Osteoblast (primary cell): ENCODE results near the gene ARID3C. TPM values are rescaled to one million over a fixed set of nuclear protein-coding genes. Genes with fewer than 3 reads are reported as not detected.

Experiments used
- DNase-seq: peaks from one replicate; pipeline ENCODE4 v3.0.0; 2011; ENCODE audit warnings: low spot score, mixed read lengths; ENCODE audit not compliant: insufficient read length; ENCODE audit errors: missing footprints
- H2AFZ ChIP-seq: 2 replicates; pipeline ENCODE4 v1.6.0; 2011; ENCODE audit warnings: mild to moderate bottlenecking, low read length
- H3K27ac ChIP-seq: 2 replicates; pipeline ENCODE4 v1.5.1; 2011; ENCODE audit warnings: mild to moderate bottlenecking, low read depth, low read length, moderate library complexity
- H3K27me3 ChIP-seq: 2 replicates; pipeline ENCODE4 v1.6.0; 2012; ENCODE audit warnings: mild to moderate bottlenecking, control low read depth, inconsistent platforms, low read length, moderate library complexity; ENCODE audit not compliant: insufficient read depth
- H3K36me3 ChIP-seq: 2 replicates; pipeline ENCODE4 v1.5.1; 2011; ENCODE audit warnings: mild to moderate bottlenecking, low read length, control low read depth, moderate library complexity; ENCODE audit not compliant: insufficient read depth
- H3K4me1 ChIP-seq: 2 replicates; pipeline ENCODE4 v1.5.1; 2011; ENCODE audit warnings: mild to moderate bottlenecking, low read length, control low read depth, moderate library complexity; ENCODE audit not compliant: insufficient read depth
- H3K4me2 ChIP-seq: 2 replicates; pipeline ENCODE4 v1.6.0; 2011; ENCODE audit warnings: mild to moderate bottlenecking, low read length; ENCODE audit not compliant: insufficient read depth
- H3K4me3 ChIP-seq: fragments of 200-600 bp; sonication (generic); 3 replicates; pipeline ENCODE4 v1.5.1; 2012; ENCODE audit warnings: mild to moderate bottlenecking, low read length, inconsistent platforms; ENCODE audit not compliant: insufficient read depth
- H3K79me2 ChIP-seq: 2 replicates; pipeline ENCODE4 v1.6.0; 2012; ENCODE audit warnings: mild to moderate bottlenecking, low read length, control low read depth, inconsistent platforms; ENCODE audit not compliant: insufficient read depth
- H3K9me3 ChIP-seq: 2 replicates; pipeline ENCODE4 v1.5.1; 2011; ENCODE audit warnings: low read depth, low read length, control low read depth
- H4K20me1 ChIP-seq: 2 replicates; pipeline ENCODE4 v1.6.0; 2012; ENCODE audit warnings: mild to moderate bottlenecking, low read length, control low read depth; ENCODE audit not compliant: insufficient read depth
- total RNA-seq: library from RNA; depleted of rRNA; stranded (reverse); fragments of >200 nt; gene quantifications from 2 replicates; pipeline ENCODE4 v1.2.3, GENCODE V29; 2012
- TF ChIP-seq, protein P1 (sequence below): IDR thresholded peaks from 2 replicates; pipeline ENCODE4 v1.5.1; 2011; ENCODE audit warnings: mild to moderate bottlenecking, low read depth, low read length, moderate library complexity; ENCODE audit errors: extremely low read depth

Gene ARID3C
- total RNA-seq, 1 donor = under 0.01 TPM

DNA sequence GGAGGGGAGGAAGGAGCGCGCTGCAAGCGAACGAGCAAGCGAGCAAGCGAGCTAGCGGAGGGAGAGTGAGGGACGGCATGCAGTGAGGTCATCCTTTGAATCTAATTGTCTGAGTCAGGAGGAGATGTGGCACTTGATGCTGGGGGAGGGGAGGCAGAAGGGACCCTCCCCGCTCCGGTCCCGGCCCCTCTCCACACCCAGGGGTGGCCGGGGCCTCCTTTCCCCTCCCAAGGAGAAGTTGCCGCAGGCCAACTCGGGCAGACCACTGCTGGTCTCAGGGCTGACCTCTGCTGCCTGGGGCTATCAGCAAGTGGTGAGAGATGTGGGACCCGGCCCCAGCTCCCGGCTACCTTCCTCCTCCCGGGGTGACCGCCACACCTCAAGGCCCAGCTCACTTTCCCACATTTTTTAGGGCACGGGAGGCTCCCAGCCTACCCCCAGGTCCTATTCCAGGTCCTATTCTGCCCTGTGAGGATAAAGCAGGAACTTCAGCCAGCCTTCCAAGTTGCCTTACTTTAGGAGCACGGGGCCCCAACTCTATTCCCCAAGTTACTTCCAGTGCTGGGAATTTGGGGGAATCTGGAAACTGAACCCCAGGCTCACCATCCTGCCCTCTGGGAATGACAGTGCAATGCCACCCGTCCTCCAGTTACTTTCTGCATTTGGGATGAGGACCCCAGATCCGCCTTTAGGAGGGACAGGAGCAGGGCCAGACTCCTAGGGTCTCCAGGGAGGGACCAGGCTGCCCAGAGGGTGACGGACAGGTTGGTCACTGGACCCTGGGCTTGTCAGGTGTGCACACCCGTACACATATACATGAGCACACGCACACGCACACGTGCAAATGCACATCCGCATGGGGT is 50.4 kb downstream of the ARID3C start:
- H3K79me2 ChIP-seq = no peaks in the 10 kb centered on the region
- peak; percentile 98 for DNase-seq
- H3K4me2 ChIP-seq = peak overlapping the region; percentile 43
- no peak overlapping the region for H3K27ac ChIP-seq
- no peaks in the 10 kb centered on the region for H4K20me1 ChIP-seq
- peak overlapping the region; percentile 45 for H3K4me3 ChIP-seq
- no peak overlapping the region for H2AFZ ChIP-seq
- TF ChIP-seq, protein P1, sequence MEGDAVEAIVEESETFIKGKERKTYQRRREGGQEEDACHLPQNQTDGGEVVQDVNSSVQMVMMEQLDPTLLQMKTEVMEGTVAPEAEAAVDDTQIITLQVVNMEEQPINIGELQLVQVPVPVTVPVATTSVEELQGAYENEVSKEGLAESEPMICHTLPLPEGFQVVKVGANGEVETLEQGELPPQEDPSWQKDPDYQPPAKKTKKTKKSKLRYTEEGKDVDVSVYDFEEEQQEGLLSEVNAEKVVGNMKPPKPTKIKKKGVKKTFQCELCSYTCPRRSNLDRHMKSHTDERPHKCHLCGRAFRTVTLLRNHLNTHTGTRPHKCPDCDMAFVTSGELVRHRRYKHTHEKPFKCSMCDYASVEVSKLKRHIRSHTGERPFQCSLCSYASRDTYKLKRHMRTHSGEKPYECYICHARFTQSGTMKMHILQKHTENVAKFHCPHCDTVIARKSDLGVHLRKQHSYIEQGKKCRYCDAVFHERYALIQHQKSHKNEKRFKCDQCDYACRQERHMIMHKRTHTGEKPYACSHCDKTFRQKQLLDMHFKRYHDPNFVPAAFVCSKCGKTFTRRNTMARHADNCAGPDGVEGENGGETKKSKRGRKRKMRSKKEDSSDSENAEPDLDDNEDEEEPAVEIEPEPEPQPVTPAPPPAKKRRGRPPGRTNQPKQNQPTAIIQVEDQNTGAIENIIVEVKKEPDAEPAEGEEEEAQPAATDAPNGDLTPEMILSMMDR = no peak
- H3K27me3 ChIP-seq = peaks cover 56% of the 10 kb centered on the region
- no peaks in the 10 kb centered on the region for H3K4me1 ChIP-seq
- no peaks in the 10 kb centered on the region for H3K9me3 ChIP-seq
- no peaks in the 10 kb centered on the region for H3K36me3 ChIP-seq

DNA sequence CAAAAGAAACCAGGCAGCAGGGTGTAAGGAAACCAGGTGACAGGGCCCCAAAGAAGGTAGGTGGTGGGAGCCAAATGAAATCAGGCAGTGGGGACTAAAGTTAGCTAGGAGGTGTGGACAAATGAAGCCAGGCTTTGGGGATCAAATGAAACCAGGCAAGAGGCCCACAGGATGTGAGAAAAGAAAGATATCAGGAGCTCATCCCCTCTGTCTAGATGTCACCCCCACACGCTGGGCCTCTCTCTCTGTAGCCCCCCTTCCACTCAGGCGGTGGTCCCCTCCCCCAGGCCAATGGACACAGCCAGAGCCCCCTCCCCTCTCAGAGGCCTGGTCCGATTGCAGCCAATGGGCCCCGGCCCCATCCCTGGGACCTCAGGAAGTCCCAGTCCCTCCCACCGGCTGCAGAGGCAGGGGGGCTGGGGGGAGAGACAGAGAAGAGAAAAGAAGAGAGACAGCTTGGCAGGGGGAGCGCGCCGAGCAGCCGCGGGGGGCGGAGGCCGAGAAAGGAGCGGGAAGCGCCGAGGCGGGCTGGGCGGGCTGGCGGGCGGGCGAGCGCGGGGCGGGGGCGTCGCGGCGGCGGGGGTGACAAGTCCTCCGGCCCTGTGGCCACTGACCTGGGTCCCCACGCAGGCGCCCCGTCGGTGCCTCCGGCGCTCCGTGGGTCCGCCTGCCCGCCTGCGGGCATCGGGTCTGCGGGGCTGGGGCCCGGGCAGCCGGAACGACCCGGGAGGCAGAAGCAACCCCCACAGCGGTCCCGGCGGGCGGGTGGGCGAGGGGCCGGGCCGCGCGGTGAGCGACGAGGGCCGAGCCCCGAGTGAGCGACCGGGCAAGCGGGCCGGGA is 51.2 kb downstream of the ARID3C start:
- no peaks in the 10 kb centered on the region for H3K36me3 ChIP-seq
- no peaks in the 10 kb centered on the region for H4K20me1 ChIP-seq
- H3K4me3 ChIP-seq = peak overlapping the region; percentile 45
- no peaks in the 10 kb centered on the region for H3K4me1 ChIP-seq
- no peaks in the 10 kb centered on the region for H3K9me3 ChIP-seq
- H3K79me2 ChIP-seq = no peaks in the 10 kb centered on the region
- H3K4me2 ChIP-seq = peak overlapping the region; percentile 43
- H2AFZ ChIP-seq = no peak overlapping the region
- DNase-seq = no peak
- peaks cover 52% of the 10 kb centered on the region for H3K27me3 ChIP-seq
- TF ChIP-seq, protein P1 = no peak
- no peak overlapping the region for H3K27ac ChIP-seq

DNA sequence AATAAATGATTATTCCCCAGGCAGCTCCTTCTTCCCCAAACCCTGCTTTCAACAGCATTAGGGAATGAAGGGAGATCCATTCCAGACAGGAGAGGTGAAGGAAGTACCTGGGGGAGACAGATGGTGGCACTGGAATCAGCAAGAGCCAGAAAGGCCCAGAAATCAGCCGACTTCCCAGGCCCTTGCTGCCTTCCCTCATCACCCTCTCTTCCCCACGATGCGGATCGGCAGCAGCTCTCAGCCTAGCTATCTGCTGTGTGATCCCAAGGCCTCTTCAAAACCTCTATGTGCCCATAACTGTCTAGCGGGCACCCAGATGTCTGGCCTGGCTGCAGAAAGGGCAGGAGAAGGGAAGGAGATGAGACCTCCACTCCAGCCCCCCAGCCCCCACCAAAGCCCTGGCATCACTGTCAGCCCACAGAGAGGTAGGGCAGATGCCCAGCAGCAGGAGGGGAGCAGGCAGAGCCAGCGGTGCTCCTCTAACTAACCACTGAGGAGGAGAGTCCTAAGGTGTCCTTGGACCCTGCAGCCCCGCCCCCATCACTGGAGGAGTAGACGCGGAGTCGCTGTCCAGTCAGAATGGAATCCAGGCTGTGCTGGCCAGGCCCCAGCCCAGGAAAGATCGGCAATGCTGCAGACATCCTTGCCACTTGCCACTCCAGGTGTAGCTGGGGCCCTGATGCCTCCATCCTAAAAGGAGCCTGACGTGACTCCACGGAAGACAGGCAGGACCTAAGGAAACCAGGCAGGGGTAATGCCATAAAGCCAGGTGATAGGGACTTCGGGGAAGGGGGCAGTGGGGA is 52.1 kb downstream of the ARID3C start:
- no peaks in the 10 kb centered on the region for H3K79me2 ChIP-seq
- TF ChIP-seq, protein P1 = no peak
- H3K9me3 ChIP-seq = no peaks in the 10 kb centered on the region
- no peaks in the 10 kb centered on the region for H3K4me1 ChIP-seq
- no peak overlapping the region for H2AFZ ChIP-seq
- no peaks in the 10 kb centered on the region for H4K20me1 ChIP-seq
- H3K4me2 ChIP-seq = no peak overlapping the region
- no peak overlapping the region for H3K4me3 ChIP-seq
- no peaks in the 10 kb centered on the region for H3K36me3 ChIP-seq
- DNase-seq = no peak
- H3K27ac ChIP-seq = no peak overlapping the region
- peaks cover 45% of the 10 kb centered on the region for H3K27me3 ChIP-seq
